ENCODE results near the gene GATAD2B.

DNA sequence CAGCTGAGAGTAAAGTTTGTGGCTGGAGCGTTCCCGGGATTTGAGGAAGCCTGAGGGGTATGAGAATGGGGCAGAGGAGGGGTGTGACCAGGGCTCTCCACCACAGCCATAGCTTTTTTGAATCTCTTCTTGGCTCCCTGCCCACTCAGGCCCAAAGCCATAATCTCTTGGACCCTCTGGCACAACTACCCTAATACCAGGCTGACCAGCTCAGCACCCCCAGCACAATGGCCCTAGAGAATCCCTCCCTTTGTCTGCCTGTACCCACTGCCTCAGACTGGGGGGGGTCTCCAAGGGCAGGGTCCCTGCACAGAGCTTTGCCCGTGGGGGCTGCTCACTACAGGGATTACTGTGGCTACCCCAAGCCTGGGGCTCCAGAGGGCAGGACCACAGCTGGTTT lies 16.2 kb upstream of the GATAD2B start:
- TF ChIP-seq, protein P1, sequence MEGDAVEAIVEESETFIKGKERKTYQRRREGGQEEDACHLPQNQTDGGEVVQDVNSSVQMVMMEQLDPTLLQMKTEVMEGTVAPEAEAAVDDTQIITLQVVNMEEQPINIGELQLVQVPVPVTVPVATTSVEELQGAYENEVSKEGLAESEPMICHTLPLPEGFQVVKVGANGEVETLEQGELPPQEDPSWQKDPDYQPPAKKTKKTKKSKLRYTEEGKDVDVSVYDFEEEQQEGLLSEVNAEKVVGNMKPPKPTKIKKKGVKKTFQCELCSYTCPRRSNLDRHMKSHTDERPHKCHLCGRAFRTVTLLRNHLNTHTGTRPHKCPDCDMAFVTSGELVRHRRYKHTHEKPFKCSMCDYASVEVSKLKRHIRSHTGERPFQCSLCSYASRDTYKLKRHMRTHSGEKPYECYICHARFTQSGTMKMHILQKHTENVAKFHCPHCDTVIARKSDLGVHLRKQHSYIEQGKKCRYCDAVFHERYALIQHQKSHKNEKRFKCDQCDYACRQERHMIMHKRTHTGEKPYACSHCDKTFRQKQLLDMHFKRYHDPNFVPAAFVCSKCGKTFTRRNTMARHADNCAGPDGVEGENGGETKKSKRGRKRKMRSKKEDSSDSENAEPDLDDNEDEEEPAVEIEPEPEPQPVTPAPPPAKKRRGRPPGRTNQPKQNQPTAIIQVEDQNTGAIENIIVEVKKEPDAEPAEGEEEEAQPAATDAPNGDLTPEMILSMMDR (IDR thresholded peaks at IDR 0.05) = no peak
- TF ChIP-seq, protein P2, sequence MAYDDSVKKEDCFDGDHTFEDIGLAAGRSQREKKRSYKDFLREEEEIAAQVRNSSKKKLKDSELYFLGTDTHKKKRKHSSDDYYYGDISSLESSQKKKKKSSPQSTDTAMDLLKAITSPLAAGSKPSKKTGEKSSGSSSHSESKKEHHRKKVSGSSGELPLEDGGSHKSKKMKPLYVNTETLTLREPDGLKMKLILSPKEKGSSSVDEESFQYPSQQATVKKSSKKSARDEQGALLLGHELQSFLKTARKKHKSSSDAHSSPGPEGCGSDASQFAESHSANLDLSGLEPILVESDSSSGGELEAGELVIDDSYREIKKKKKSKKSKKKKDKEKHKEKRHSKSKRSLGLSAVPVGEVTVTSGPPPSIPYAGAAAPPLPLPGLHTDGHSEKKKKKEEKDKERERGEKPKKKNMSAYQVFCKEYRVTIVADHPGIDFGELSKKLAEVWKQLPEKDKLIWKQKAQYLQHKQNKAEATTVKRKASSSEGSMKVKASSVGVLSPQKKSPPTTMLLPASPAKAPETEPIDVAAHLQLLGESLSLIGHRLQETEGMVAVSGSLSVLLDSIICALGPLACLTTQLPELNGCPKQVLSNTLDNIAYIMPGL (CRISPR knock-in tag; IDR thresholded peaks at IDR 0.05; ENCODE audit: borderline replicate concordance) = no peak
- TF ChIP-seq MAZ (IDR thresholded peaks at IDR 0.05; ENCODE audit: borderline replicate concordance, low read depth, low read length) (no peak), POLR2A (IDR thresholded peaks at IDR 0.05; ENCODE audit: low read length) (no peak), RARB (CRISPR knock-in tag; IDR thresholded peaks at IDR 0.05) (no peak), CBX8 (IDR thresholded peaks at IDR 0.05) (no peak), MYC (IDR thresholded peaks at IDR 0.05; ENCODE audit: borderline replicate concordance, low read length) (no peak)
